Upper lobe of left lung (tissue), 4 donors: ENCODE results near the gene CPA1.

Source experiments
- CTCF ChIP-seq, 6 experiments: fragments of 450-650 bp in 4 of 6; fragments of 200-600 bp in 2 of 6; sonication (generic) in 2 of 6; IDR thresholded peaks; one replicate each; pipeline ENCODE4 v1.5.1; 2016 to 2019; ENCODE audit warnings: antibody characterized with exemption in 6 of 6
- POLR2A ChIP-seq, 4 donors: fragments of 450-650 bp; IDR thresholded peaks; one replicate each; pipeline ENCODE4 v1.5.1; 2016 to 2017; ENCODE audit warnings: antibody characterized with exemption in 4 of 4, mild to moderate bottlenecking in 2 of 4

- TF ChIP-seq POLR2A (IDR thresholded peaks at IDR 0.05): no peak
- no peak for TF ChIP-seq CTCF (IDR thresholded peaks at IDR 0.05)
Observed at GRCh38 chr7:130358471-130358870, 21.8 kb upstream of the CPA1 start.
